ENCODE data around the gene CYSLTR2. TPM values are rescaled to one million over a fixed set of nuclear protein-coding genes. Genes with fewer than 3 reads are reported as not detected.

The CYSLTR2 gene
- polyA plus RNA-seq, 1 donor (not counting 4 experiments of a cell fraction or from before 2014, with no cell fraction given), result not detected

- H3K9me1 ChIP-seq (ENCODE audit: control insufficient read depth, extremely low read depth, insufficient read depth, low read length), result no peaks in the 10 kb centered on the region
- H3K9me3 ChIP-seq (ENCODE audit: control insufficient read depth, low read depth, low read length), result no peaks in the 10 kb centered on the region
- DNase-seq (ENCODE audit: low read depth, low spot score) (no peak), FAIRE-seq (no peak)
- H3K36me3 ChIP-seq (ENCODE audit: control insufficient read depth in 2 of 2, extremely low read depth in 1 of 2, insufficient read depth in 2 of 2, low read length in 2 of 2), result no peaks in the 10 kb centered on the region
- TF ChIP-seq, protein P1, sequence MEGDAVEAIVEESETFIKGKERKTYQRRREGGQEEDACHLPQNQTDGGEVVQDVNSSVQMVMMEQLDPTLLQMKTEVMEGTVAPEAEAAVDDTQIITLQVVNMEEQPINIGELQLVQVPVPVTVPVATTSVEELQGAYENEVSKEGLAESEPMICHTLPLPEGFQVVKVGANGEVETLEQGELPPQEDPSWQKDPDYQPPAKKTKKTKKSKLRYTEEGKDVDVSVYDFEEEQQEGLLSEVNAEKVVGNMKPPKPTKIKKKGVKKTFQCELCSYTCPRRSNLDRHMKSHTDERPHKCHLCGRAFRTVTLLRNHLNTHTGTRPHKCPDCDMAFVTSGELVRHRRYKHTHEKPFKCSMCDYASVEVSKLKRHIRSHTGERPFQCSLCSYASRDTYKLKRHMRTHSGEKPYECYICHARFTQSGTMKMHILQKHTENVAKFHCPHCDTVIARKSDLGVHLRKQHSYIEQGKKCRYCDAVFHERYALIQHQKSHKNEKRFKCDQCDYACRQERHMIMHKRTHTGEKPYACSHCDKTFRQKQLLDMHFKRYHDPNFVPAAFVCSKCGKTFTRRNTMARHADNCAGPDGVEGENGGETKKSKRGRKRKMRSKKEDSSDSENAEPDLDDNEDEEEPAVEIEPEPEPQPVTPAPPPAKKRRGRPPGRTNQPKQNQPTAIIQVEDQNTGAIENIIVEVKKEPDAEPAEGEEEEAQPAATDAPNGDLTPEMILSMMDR (optimal IDR thresholded peaks at IDR 0.05 in 1 of 3, IDR thresholded peaks at IDR 0.05 in 1 of 3, conservative IDR thresholded peaks at IDR 0.05 in 1 of 3; ENCODE audit: extremely low read depth in 1 of 3, insufficient read depth in 2 of 3, low read length in 3 of 3), result no peak
- no peak for TF ChIP-seq EZH2 (IDR thresholded peaks at IDR 0.05; ENCODE audit: low read length)
- H3K27ac ChIP-seq (ENCODE audit: control insufficient read depth, insufficient read depth, low read length), result no peak overlapping the region
- no peaks in the 10 kb centered on the region for H3K27me3 ChIP-seq (ENCODE audit: control insufficient read depth, extremely low read depth, insufficient read depth, low read length)
- peaks cover 5% of the 10 kb centered on the region for H3K4me1 ChIP-seq (ENCODE audit: control insufficient read depth, extremely low read depth, insufficient read depth, low read length)
- no peaks in the 10 kb centered on the region for H3K79me2 ChIP-seq (ENCODE audit: control insufficient read depth, insufficient read depth, low read length)
- dilution Hi-C loops (cut with MboI; ENCODE audit: extremely low pct_ligation_motif_present, low sequenced_read_pairs), result no loop called here
- no peak overlapping the region for H2AFZ ChIP-seq (ENCODE audit: control insufficient read depth, low read length)
- H3K9ac ChIP-seq (ENCODE audit: control insufficient read depth, extremely low read depth, insufficient read depth, low read length), result no peak overlapping the region
- H4K20me1 ChIP-seq (ENCODE audit: control insufficient read depth, extremely low read depth, insufficient read depth, low read length), result no peaks in the 10 kb centered on the region
- no peak overlapping the region for H3K4me3 ChIP-seq (ENCODE audit: control insufficient read depth in 2 of 3, extremely low read depth in 1 of 3, insufficient read depth in 2 of 3, low read depth in 1 of 3, low read length in 3 of 3)
- H3K4me2 ChIP-seq (ENCODE audit: control insufficient read depth, extremely low read depth, insufficient read depth, low read depth, low read length), result no peak overlapping the region
Observed at GRCh38 chr13:48735571-48735970, 81.8 kb downstream of the CYSLTR2 start.

DNA sequence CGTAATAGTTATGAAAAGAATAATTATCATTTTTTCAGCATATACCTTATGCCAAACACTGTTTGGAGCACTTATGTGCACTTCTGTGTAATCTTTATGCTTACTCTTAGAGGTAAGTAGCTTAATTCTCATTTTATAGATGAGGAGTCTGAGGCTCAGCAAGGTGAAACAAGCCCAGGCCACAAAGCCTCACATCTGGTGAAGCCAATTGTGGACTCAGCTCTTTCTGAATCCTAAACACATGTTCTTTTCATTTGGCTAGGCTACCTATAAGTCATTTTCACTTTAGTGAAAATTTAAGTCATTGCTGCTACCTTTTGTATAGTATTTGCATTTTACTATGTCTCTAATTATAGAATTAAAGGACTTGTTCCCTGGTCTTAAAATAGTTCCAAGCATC, 84.0 kb downstream of the CYSLTR2 start:
- Histone ChIP-seq H2AFZ (ENCODE audit: control insufficient read depth, low read length) (no peak overlapping the region), H3K9me3 (ENCODE audit: control insufficient read depth, low read depth, low read length) (no peaks in the 10 kb centered on the region), H4K20me1 (ENCODE audit: control insufficient read depth, extremely low read depth, insufficient read depth, low read length) (no peaks in the 10 kb centered on the region), H3K79me2 (ENCODE audit: control insufficient read depth, insufficient read depth, low read length) (no peaks in the 10 kb centered on the region), H3K4me3 (ENCODE audit: control insufficient read depth in 2 of 3, extremely low read depth in 1 of 3, insufficient read depth in 2 of 3, low read depth in 1 of 3, low read length in 3 of 3) (no peak overlapping the region), H3K27me3 (ENCODE audit: control insufficient read depth, extremely low read depth, insufficient read depth, low read length) (no peaks in the 10 kb centered on the region), H3K9me1 (ENCODE audit: control insufficient read depth, extremely low read depth, insufficient read depth, low read length) (no peaks in the 10 kb centered on the region), H3K36me3 (ENCODE audit: control insufficient read depth in 2 of 2, extremely low read depth in 1 of 2, insufficient read depth in 2 of 2, low read length in 2 of 2) (no peaks in the 10 kb centered on the region), H3K4me1 (ENCODE audit: control insufficient read depth, extremely low read depth, insufficient read depth, low read length) (no peaks in the 10 kb centered on the region), H3K4me2 (ENCODE audit: control insufficient read depth, extremely low read depth, insufficient read depth, low read depth, low read length) (no peak overlapping the region), H3K27ac (ENCODE audit: control insufficient read depth, insufficient read depth, low read length) (no peak overlapping the region), H3K9ac (ENCODE audit: control insufficient read depth, extremely low read depth, insufficient read depth, low read length) (no peak overlapping the region)
- no peak for DNase-seq (ENCODE audit: low read depth, low spot score)
- no peak for FAIRE-seq
- dilution Hi-C loops (cut with MboI; ENCODE audit: extremely low pct_ligation_motif_present, low sequenced_read_pairs), result no loop called here
- TF ChIP-seq EZH2 (IDR thresholded peaks at IDR 0.05; ENCODE audit: low read length), result no peak
- TF ChIP-seq, protein P1 (optimal IDR thresholded peaks at IDR 0.05 in 1 of 3, IDR thresholded peaks at IDR 0.05 in 1 of 3, conservative IDR thresholded peaks at IDR 0.05 in 1 of 3; ENCODE audit: extremely low read depth in 1 of 3, insufficient read depth in 2 of 3, low read length in 3 of 3), result no peak
